GM19372 (cell line): ENCODE measurements around the gene UQCRFS1.
"Not testable (repeated sequence)": the region's sequence is repeated elsewhere in the genome, so short reads cannot be mapped to it uniquely, and the experiment has no call there.

Experiments
- ATAC-seq: cut with Tn5 transposase; IDR thresholded peaks from one replicate; pipeline ENCODE4 v1.9.1; 2021; ENCODE audit warnings: mild to moderate bottlenecking, low read depth, moderate library complexity; ENCODE audit not compliant: unreplicated experiment

UQCRFS1 gene

GRCh38 chr19:29216021-29216420 lies 3.1 kb upstream of the UQCRFS1 start:
- no peak for ATAC-seq

- ATAC-seq, result no peak
Measured at GRCh38 chr19:29215322-29215845, 2.4 kb upstream of the UQCRFS1 start.

GRCh38 chr19:29214411-29214810 lies 1.5 kb upstream of the UQCRFS1 start:
- no peak for ATAC-seq

GRCh38 chr19:29212356-29212647 lies 649 bp downstream of the UQCRFS1 start:
- ATAC-seq, result no peak

GRCh38 chr19:29211562-29212355 lies 1.2 kb downstream of the UQCRFS1 start:
- ATAC-seq, result no peak

- ATAC-seq, result not testable (repeated sequence)
Measured at GRCh38 chr19:29211041-29211440, 1.9 kb downstream of the UQCRFS1 start.

GRCh38 chr19:29210502-29210901 lies 2.4 kb downstream of the UQCRFS1 start:
- ATAC-seq, result not testable (repeated sequence)

- not testable (repeated sequence) for ATAC-seq
Measured at GRCh38 chr19:29207403-29208187, 5.4 kb downstream of the UQCRFS1 start.

GRCh38 chr19:29206453-29206852 lies 6.5 kb downstream of the UQCRFS1 start:
- no peak for ATAC-seq

- ATAC-seq, result no peak
Measured at GRCh38 chr19:29202281-29202680, 10.7 kb downstream of the UQCRFS1 start.

- ATAC-seq, result no peak
Measured at GRCh38 chr19:29201855-29202254, 11.1 kb downstream of the UQCRFS1 start.

- no peak for ATAC-seq
Measured at GRCh38 chr19:29194658-29195057, 18.3 kb downstream of the UQCRFS1 start.

GRCh38 chr19:29193155-29193554 lies 19.8 kb downstream of the UQCRFS1 start:
- no peak for ATAC-seq

GRCh38 chr19:29191005-29191404 lies 21.9 kb downstream of the UQCRFS1 start:
- no peak for ATAC-seq

- ATAC-seq, result no peak
Measured at GRCh38 chr19:29189033-29189360, 24.0 kb downstream of the UQCRFS1 start.

GRCh38 chr19:29188289-29189032 lies 24.5 kb downstream of the UQCRFS1 start:
- no peak for ATAC-seq

GRCh38 chr19:29187676-29188075 lies 25.3 kb downstream of the UQCRFS1 start:
- no peak for ATAC-seq

- no peak for ATAC-seq
Measured at GRCh38 chr19:29185427-29185826, 27.5 kb downstream of the UQCRFS1 start.

- ATAC-seq, result no peak
Measured at GRCh38 chr19:29176981-29177754, 35.8 kb downstream of the UQCRFS1 start.

- no peak for ATAC-seq
Measured at GRCh38 chr19:29173896-29174295, 39.1 kb downstream of the UQCRFS1 start.
